ENCODE measurements around the gene GRAMD1C. TPM values are rescaled to one million over a fixed set of nuclear protein-coding genes. Genes with fewer than 3 reads are reported as not detected.

GRAMD1C gene
- 1.6 and 8.6 TPM in 2 replicates for total RNA-seq

DNA sequence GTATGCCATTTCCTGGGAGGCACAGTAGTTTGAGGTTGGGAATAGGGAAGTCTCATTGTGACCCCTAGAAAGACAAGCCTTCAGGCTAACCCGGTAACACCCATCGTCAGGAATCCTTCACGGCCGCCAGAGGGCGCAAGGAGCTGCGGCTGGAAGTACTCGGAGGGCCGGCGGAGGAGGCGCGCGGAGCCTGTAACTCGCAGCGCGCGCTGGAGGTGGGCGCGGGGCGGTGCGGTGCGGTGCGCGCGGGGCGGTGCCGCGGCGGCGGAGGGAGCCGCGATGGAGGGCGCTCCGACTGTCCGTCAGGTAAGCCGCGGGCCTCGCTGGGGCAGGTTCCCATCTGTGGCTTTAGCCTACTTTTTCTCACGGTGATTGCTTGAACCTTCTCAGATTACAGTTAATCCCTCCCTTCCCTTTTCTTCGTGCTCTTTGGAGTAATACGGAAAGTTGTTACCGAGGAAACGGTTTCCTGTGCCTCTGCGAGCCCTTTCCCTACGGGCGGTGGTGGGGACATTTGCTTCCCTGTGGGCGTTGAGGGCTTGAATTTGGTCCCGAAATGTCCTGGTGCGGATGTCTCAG, at the start of gene GRAMD1C:
TSS of gene GRAMD1C (plus strand) at position 158 of the 579 bp plus-strand sequence. CDS start at position 280, 122 bp downstream.
- H3K4me3 ChIP-seq (ENCODE audit: low read depth, low read length), result peak within 1 kb of the TSS; percentile 91
- no peak for DNase-seq (ENCODE audit: low read depth)
- TF ChIP-seq, protein P1, sequence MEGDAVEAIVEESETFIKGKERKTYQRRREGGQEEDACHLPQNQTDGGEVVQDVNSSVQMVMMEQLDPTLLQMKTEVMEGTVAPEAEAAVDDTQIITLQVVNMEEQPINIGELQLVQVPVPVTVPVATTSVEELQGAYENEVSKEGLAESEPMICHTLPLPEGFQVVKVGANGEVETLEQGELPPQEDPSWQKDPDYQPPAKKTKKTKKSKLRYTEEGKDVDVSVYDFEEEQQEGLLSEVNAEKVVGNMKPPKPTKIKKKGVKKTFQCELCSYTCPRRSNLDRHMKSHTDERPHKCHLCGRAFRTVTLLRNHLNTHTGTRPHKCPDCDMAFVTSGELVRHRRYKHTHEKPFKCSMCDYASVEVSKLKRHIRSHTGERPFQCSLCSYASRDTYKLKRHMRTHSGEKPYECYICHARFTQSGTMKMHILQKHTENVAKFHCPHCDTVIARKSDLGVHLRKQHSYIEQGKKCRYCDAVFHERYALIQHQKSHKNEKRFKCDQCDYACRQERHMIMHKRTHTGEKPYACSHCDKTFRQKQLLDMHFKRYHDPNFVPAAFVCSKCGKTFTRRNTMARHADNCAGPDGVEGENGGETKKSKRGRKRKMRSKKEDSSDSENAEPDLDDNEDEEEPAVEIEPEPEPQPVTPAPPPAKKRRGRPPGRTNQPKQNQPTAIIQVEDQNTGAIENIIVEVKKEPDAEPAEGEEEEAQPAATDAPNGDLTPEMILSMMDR (conservative IDR thresholded peaks at IDR 0.05; ENCODE audit: low read depth, low read length), result peak; percentile 85

DNA sequence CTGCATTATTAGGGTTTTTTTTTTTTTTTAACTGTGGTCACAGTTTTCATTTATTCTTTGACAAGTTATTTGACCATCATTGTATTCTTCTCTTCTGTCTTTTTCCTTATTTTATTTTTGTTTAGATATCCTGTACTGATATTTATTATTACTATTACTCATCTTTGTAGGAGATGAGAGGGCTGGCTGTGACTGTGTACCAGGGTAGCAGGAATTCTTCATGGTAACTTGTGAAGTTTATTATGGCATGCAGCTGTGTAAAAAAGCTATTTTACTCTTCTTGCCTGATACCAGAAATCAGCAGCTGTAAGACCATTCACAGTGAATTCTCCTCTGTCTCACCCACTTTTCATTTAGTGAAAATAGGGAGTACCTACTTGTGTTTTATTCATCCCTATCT, 47.2 kb upstream of the GRAMD1C start:
- TF ChIP-seq, protein P1 (conservative IDR thresholded peaks at IDR 0.05; ENCODE audit: low read depth, low read length), result no peak
- H3K4me3 ChIP-seq (ENCODE audit: low read depth, low read length), result no peak overlapping the region
- DNase-seq (ENCODE audit: low read depth), result no peak

DNA sequence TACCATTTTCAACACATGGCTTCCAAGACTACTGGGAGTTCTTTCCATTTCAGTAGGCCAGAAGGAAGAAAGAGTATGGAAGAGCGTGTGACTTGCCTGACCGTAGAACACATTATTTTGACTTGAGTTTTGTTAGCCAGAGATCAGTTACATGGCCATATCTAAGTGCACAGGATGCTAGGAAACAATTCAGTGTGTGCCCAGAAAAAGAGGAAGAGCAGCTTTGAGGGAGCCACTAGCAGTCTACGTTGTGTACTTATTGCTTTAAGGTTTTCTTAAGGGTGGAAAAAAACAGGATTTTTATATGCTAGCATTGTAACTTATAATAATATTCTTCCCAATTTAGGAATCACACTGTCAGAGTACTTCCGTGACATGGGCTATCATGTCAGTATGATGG, 44.1 kb upstream of the GRAMD1C start:
- DNase-seq (ENCODE audit: low read depth), result no peak
- TF ChIP-seq, protein P1 (conservative IDR thresholded peaks at IDR 0.05; ENCODE audit: low read depth, low read length), result no peak
- H3K4me3 ChIP-seq (ENCODE audit: low read depth, low read length), result no peak overlapping the region

DNA sequence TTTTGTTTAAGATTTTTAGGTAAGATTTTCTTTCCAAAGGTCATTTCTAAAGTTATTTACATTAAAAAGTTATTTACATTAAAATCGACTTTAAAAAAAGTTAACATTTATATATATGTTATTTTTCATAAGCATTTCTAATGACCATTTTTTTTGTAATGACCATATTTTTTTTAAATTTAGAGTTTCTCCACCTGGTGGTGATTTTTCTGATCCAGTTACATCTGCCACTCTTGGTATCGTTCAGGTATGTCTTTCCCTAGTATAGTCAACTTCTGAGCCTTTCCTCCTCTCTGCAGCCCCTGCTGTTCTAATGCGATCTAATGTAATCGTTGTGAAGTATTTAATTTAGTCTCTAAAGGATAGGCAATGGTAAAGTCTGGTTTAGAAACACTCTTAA, 42.9 kb upstream of the GRAMD1C start:
- H3K4me3 ChIP-seq (ENCODE audit: low read depth, low read length), result no peak overlapping the region

DNA sequence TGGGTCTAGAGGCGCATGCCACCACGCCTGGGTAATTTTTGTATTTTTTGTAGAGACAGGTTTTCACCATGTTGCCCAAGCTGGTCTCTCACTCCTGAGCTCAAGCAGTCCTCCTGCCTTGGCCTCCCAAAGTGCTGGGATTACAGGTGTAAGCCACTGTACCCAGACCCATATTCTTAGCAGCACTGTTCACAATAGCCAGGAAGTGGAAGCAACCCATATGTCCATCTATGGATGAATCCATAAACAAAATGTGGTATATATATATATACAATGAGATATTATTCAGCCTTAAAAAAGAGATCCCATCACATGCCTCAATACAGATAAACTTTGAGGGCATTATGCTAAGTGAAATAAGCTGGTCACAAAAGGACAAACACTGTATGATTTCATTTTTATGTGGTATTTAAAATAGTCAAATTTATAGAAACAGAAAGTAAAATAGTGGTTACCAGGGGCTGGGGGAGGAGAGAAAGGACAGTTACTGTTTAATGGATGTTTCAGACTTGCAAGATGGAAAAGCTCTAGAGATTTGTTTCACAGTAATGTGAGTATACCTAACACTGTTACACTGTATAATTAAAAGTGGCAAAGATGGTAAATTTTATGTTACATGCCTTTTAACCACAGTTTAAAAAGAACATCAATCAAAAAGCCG, 35.7 kb upstream of the GRAMD1C start:
- H3K4me3 ChIP-seq (ENCODE audit: low read depth, low read length), result no peak overlapping the region
- TF ChIP-seq, protein P1 (conservative IDR thresholded peaks at IDR 0.05; ENCODE audit: low read depth, low read length), result no peak
- DNase-seq (ENCODE audit: low read depth), result no peak

More for the DNA sequence above, 42.9 kb upstream of the GRAMD1C start:
- no peak for DNase-seq (ENCODE audit: low read depth)
- TF ChIP-seq, protein P1 (conservative IDR thresholded peaks at IDR 0.05; ENCODE audit: low read depth, low read length), result peak; percentile 11

DNA sequence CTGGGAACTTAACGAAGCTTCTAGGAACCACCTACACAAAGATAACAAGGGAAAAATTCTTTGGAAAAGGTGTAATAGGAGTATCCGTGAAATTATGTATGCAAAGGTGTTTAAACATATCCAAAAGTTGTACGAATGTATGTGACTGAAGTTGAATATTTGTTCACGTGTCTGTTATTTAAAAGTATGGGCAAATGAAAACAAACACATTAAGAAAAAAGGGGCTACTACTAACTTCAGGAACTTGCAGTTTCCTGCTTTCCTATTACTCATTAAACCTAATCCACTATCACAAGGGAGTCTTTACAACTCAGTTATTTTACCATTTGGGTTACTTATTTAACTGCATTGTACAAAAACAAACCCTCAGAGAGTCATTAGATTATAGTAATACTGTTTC, 33.9 kb upstream of the GRAMD1C start:
- DNase-seq (ENCODE audit: low read depth), result peak; percentile 46
- TF ChIP-seq, protein P1 (conservative IDR thresholded peaks at IDR 0.05; ENCODE audit: low read depth, low read length), result no peak
- H3K4me3 ChIP-seq (ENCODE audit: low read depth, low read length), result no peak overlapping the region

DNA sequence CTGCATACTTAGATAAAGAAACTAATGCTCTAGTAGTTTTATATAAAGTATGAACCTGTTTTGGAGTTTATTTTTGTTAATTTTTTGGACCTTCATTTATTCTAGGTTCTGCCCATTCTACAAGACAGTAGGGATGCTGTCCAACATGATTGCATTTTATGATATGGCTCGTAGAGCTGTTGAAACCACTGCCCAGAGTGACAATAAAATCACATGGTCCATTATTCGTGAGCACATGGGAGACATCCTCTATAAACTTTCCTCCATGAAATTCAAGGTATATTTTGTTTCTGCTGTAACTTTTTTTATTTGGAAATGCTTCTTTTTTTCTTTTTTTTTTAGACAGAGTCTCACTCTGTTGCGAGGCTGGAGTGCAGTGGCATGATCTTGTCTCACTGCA, 33.3 kb upstream of the GRAMD1C start:
- DNase-seq (ENCODE audit: low read depth), result no peak
- TF ChIP-seq, protein P1 (conservative IDR thresholded peaks at IDR 0.05; ENCODE audit: low read depth, low read length), result no peak
- no peak overlapping the region for H3K4me3 ChIP-seq (ENCODE audit: low read depth, low read length)
